A673 (cell line): ENCODE measurements around the gene NOC4L. TPM values are rescaled to one million over a fixed set of nuclear protein-coding genes. Genes with fewer than 3 reads are reported as not detected.

Source experiments
- BruUV-seq: library from RNA; stranded (reverse); fragments of 400-500 nt; replicated peaks from 2 replicates; lab custom pipeline; 2021; lab: Mats Ljungman, UMichigan
- CTCF ChIA-PET: fragments of 300-600 bp; sonication (Branson Sonifier 250); formaldehyde crosslinking; loops from one replicate; lab custom pipeline; 2022; ENCODE audit warnings: antibody characterized with exemption; lab: Charles Lee
- POLR2A ChIA-PET: fragments of 300-600 bp; sonication (Branson Sonifier 250); formaldehyde crosslinking; loops from one replicate; lab custom pipeline; 2022; ENCODE audit warnings: antibody characterized with exemption; ENCODE audit not compliant: low non-redundant PET; lab: Charles Lee
- DNase-seq: peaks from one replicate; pipeline ENCODE4 v3.0.0-alpha.2; 2015; ENCODE audit warnings: low spot score
- H3K27ac ChIP-seq: fragments of 200-600 bp; sonication (generic); 2 replicates; pipeline ENCODE4 v1.5.1; 2016; ENCODE audit warnings: mixed run types, low read depth, mild to moderate bottlenecking, mixed read lengths, antibody characterized with exemption, low read length; ENCODE audit not compliant: poor library complexity, severe bottlenecking
- H3K27me3 ChIP-seq: fragments of 200-600 bp; sonication (generic); replicated peaks from 2 replicates; pipeline ENCODE4 v1.6.1; 2017; ENCODE audit warnings: mixed run types, low read depth, mild to moderate bottlenecking, mixed read lengths, antibody characterized with exemption, low read length; ENCODE audit not compliant: insufficient read depth, poor library complexity
- H3K36me3 ChIP-seq: fragments of 200-600 bp; sonication (generic); 2 replicates; pipeline ENCODE4 v1.6.1; 2016; ENCODE audit warnings: mixed run types, mild to moderate bottlenecking, mixed read lengths, antibody characterized with exemption, low read length; ENCODE audit not compliant: insufficient read depth, poor library complexity, severe bottlenecking
- H3K4me1 ChIP-seq: fragments of 200-600 bp; sonication (generic); 2 replicates; pipeline ENCODE4 v1.6.1; 2017; ENCODE audit warnings: mixed run types, mild to moderate bottlenecking, mixed read lengths, antibody characterized with exemption, low read length; ENCODE audit not compliant: insufficient read depth, poor library complexity, severe bottlenecking
- H3K4me3 ChIP-seq: fragments of 200-600 bp; sonication (generic); 2 replicates; pipeline ENCODE4 v1.5.1; 2016; ENCODE audit warnings: low read depth, mixed run types, mild to moderate bottlenecking, mixed read lengths, low read length; ENCODE audit not compliant: poor library complexity, severe bottlenecking
- H3K9me3 ChIP-seq: fragments of 200-600 bp; sonication (generic); 2 replicates; pipeline ENCODE4 v1.6.1; 2016; ENCODE audit warnings: mixed run types, low read depth, mild to moderate bottlenecking, mixed read lengths, antibody characterized with exemption, low read length; ENCODE audit not compliant: poor library complexity, severe bottlenecking
- EZH2 ChIP-seq: fragments of 200-600 bp; sonication (generic); IDR thresholded peaks from 2 replicates; pipeline ENCODE4 v1.6.1; 2017; ENCODE audit warnings: borderline replicate concordance, low read depth, mild to moderate bottlenecking, mixed read lengths, antibody characterized with exemption, low read length; ENCODE audit not compliant: poor library complexity, severe bottlenecking
- intact Hi-C: fragments of 100-400 bp; cut with micrococcal nuclease; formaldehyde crosslinking; loops from one replicate; pipeline ENCODE4 v1.10.0; 2022; ENCODE audit not compliant: unreplicated experiment
- total RNA-seq: library from RNA; stranded (reverse); gene quantifications from 2 replicates; pipeline ENCODE4 v1.2.3, GENCODE V29; 2021
- TF ChIP-seq, protein P1 (sequence below): fragments of 300-800, 200-600 bp; sonication (generic); conservative IDR thresholded peaks from 2 replicates; pipeline ENCODE4 v1.5.1; 2017; ENCODE audit warnings: low read depth, mild to moderate bottlenecking, antibody characterized with exemption, low read length, moderate library complexity, mixed read lengths

Gene NOC4L
- total RNA-seq, 1 experiment from 2014 or later, result 46.9 TPM

DNA sequence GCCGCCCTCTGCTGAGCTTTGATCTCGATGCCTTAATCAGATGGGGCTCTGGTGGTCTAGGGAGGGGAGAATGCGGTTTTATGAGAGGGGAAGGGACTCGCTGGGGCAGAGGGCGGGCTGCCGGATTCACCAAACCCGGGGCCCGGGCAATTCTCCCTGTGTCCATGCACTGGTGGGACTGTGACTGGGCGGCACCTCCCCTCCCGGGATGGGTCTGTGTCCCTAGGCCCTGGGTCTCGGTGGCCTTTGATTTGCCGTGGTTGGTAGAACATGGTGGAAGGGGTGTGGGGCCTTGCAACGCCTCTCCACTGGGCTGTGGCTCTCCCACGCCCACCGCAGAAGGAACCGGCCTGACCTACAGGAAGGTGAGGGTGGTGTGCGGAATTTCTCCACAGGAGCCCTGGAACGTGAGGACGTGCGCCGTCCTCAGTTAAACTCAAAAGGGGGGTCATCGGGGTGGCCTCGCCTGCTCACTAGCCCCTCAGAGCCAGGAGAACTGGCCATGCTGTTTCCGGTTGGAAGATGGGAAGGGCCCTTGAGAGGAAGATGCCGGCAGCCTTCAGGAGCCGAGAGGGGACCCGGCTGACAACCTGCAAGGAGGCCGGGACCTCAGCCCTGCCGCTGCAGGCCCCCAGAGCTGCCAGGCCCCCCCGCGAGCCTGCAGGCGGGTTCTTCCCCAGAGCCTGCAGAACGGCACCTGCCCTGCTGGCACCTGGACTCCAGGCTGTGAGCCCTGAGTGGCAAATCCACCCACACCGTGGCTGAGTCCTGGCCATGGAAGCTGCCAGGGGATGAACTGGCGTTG, 43.6 kb downstream of the NOC4L start:
- CTCF ChIA-PET, result no interaction called here
- Histone ChIP-seq H3K27ac (no peak overlapping the region), H3K4me1 (peaks cover 21% of the 10 kb centered on the region), H3K36me3 (no peaks in the 10 kb centered on the region), H3K4me3 (no peak overlapping the region), H3K27me3 (no peaks in the 10 kb centered on the region), H3K9me3 (no peaks in the 10 kb centered on the region)
- intact Hi-C loops, result no loop called here
- no peak for TF ChIP-seq EZH2
- TF ChIP-seq, protein P1, sequence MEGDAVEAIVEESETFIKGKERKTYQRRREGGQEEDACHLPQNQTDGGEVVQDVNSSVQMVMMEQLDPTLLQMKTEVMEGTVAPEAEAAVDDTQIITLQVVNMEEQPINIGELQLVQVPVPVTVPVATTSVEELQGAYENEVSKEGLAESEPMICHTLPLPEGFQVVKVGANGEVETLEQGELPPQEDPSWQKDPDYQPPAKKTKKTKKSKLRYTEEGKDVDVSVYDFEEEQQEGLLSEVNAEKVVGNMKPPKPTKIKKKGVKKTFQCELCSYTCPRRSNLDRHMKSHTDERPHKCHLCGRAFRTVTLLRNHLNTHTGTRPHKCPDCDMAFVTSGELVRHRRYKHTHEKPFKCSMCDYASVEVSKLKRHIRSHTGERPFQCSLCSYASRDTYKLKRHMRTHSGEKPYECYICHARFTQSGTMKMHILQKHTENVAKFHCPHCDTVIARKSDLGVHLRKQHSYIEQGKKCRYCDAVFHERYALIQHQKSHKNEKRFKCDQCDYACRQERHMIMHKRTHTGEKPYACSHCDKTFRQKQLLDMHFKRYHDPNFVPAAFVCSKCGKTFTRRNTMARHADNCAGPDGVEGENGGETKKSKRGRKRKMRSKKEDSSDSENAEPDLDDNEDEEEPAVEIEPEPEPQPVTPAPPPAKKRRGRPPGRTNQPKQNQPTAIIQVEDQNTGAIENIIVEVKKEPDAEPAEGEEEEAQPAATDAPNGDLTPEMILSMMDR, result no peak
- no peak for DNase-seq
- POLR2A ChIA-PET, result no interaction called here
- no TSS peak for BruUV-seq

DNA sequence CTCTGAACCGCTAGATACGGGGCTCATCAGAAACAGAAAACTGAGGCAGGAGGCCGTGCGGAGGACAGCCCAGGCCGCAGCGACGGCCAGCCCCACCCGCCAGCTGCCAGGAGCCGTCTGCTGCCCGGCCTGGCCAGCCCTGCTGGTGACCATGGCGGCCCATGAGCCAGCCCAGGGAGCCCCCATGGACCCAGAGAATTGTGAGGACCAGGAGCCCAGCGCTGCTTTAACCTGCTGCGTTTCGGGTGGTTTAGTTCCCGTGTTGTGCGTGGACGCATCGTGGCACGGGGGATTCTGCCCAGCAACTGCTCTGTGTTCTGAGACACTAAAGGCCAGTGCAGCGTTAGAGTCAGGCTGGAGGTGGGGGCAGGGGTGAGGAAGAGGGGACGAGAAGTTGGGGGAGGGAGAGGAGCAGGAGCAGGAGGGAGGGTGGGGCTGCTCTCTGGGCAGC, 44.2 kb downstream of the NOC4L start:
- H3K9me3 ChIP-seq, result no peaks in the 10 kb centered on the region
- no TSS peak for BruUV-seq

DNA sequence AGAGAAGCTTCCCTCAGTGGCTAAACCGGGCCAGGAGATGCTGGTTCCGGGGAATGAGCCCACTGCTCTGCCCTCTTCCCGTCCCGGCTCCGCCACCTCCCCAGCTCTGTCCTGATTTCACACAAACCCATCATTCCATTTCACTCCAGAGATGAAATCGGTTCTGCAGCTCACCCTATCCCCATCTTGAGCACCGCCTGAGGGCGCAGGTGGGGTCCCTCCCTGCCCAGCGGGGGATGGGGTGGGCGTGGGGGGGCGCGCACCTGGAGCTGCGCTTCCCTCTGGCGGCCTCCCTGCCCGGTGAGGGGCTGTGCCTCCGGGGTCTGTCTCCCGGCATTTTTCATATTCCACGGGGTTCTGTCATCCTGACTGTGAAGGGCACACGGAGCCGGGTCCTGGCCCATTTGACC, 44.7 kb downstream of the NOC4L start:
- Histone ChIP-seq H3K27ac (no peak overlapping the region), H3K9me3 (peaks cover 1% of the 10 kb centered on the region), H3K4me3 (peak overlapping the region; percentile 54), H3K27me3 (no peaks in the 10 kb centered on the region), H3K4me1 (peaks cover 21% of the 10 kb centered on the region), H3K36me3 (no peaks in the 10 kb centered on the region)
- POLR2A ChIA-PET, result no interaction called here
- intact Hi-C loops, result no loop called here
- BruUV-seq, result no TSS peak
- no peak for TF ChIP-seq EZH2
- TF ChIP-seq, protein P1, result no peak
- DNase-seq, result no peak
- CTCF ChIA-PET, result no interaction called here

More for the DNA sequence above, 44.2 kb downstream of the NOC4L start:
- Histone ChIP-seq H3K4me1 (peaks cover 21% of the 10 kb centered on the region), H3K27ac (no peak overlapping the region), H3K4me3 (no peak overlapping the region), H3K27me3 (no peaks in the 10 kb centered on the region), H3K36me3 (no peaks in the 10 kb centered on the region)
- ChIA-PET CTCF (no interaction called here), POLR2A (no interaction called here)
- TF ChIP-seq EZH2, result no peak
- TF ChIP-seq, protein P1, result no peak
- DNase-seq, result no peak
- intact Hi-C loops, result no loop called here
